PFSK-1 (cell line): ENCODE data around the gene KCNC3.

ENCODE experiments used
- FOXP2 ChIP-seq: optimal IDR thresholded peaks from 2 replicates; pipeline ENCODE3; 2011; ENCODE audit warnings: borderline replicate concordance, control low read depth, inconsistent platforms; ENCODE audit not compliant: insufficient read depth; ENCODE audit errors: extremely low read length, extremely low read depth
- POLR2AphosphoS5 ChIP-seq: IDR thresholded peaks from 2 replicates; pipeline ENCODE4 v1.6.1; 2012; ENCODE audit warnings: low read depth, mild to moderate bottlenecking, control low read depth, low read length, moderate library complexity
- SIN3A ChIP-seq: IDR thresholded peaks from 2 replicates; pipeline ENCODE4 v1.6.1; 2012; ENCODE audit warnings: mild to moderate bottlenecking, low read length, moderate library complexity, borderline replicate concordance; ENCODE audit not compliant: insufficient read depth
- TAF1 ChIP-seq: IDR thresholded peaks from 2 replicates; pipeline ENCODE4 v1.6.1; 2012; ENCODE audit warnings: low read length, control low read depth, borderline replicate concordance; ENCODE audit not compliant: insufficient read depth
- TF ChIP-seq, protein P1 (sequence below), 2 experiments: IDR thresholded peaks; 2 replicates each; pipeline versions ENCODE4 v1.6.1 to v1.8.0; 2011 to 2012; ENCODE audit warnings: low read depth in 2 of 2, low read length in 2 of 2, control low read depth in 1 of 2, inconsistent platforms in 1 of 2, mild to moderate bottlenecking in 1 of 2, moderate library complexity in 1 of 2; ENCODE audit not compliant: insufficient read depth in 1 of 2

KCNC3 gene

DNA sequence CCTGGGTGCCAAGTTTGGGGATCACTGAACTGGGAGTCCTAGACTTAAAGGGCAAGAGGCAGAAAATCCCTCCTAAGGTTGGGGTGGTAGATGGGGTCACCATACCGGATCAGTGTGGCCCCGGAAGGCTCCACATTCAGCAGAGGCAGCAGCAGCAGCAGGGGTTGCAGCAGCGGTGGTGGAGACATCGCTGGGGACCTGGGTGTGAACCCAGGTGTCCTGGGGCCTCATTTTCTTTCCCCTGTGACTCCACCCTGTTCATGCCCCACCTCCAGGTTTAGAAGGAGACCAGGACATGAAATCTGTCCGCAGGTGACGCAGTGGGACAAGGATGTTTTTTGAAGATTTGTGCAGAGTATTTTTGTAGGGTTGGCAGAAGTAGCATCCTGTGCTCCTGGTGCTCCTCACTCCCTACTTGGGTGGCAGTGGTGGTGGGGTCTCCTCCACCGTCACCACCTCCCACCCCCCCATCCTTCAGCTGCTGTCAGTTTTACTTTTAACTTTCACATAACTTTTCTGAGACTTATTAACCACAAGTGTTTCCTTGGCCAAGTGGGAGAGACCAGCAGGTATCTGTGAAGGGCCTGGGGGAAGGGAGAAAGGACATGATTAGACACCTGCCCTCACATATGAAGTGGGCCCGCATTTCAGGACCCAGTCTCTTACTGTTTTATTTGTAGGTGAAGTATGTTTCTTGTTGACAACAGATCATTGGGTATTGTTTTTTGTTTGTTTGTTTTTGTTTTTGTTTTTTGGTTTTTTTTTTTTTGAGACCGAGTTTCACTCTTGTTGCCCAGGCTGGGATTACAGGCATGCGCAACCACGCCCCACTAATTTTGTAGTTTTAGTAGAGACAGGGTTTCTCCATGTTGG lies 36.5 kb upstream of the KCNC3 start, which contains the start of gene NAPSA:
NAPSA (minus strand) TSS at position 206 of the 873 bp plus-strand sequence; CDS start at position 188, 18 bp downstream.
- TF ChIP-seq SIN3A (no peak), POLR2AphosphoS5 (no peak), FOXP2 (no peak), TAF1 (no peak)
- TF ChIP-seq, protein P1, sequence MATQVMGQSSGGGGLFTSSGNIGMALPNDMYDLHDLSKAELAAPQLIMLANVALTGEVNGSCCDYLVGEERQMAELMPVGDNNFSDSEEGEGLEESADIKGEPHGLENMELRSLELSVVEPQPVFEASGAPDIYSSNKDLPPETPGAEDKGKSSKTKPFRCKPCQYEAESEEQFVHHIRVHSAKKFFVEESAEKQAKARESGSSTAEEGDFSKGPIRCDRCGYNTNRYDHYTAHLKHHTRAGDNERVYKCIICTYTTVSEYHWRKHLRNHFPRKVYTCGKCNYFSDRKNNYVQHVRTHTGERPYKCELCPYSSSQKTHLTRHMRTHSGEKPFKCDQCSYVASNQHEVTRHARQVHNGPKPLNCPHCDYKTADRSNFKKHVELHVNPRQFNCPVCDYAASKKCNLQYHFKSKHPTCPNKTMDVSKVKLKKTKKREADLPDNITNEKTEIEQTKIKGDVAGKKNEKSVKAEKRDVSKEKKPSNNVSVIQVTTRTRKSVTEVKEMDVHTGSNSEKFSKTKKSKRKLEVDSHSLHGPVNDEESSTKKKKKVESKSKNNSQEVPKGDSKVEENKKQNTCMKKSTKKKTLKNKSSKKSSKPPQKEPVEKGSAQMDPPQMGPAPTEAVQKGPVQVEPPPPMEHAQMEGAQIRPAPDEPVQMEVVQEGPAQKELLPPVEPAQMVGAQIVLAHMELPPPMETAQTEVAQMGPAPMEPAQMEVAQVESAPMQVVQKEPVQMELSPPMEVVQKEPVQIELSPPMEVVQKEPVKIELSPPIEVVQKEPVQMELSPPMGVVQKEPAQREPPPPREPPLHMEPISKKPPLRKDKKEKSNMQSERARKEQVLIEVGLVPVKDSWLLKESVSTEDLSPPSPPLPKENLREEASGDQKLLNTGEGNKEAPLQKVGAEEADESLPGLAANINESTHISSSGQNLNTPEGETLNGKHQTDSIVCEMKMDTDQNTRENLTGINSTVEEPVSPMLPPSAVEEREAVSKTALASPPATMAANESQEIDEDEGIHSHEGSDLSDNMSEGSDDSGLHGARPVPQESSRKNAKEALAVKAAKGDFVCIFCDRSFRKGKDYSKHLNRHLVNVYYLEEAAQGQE (IDR thresholded peaks at IDR 0.05; ENCODE audit: insufficient read depth in 1 of 2, low read depth in 2 of 2, low read length in 2 of 2) = no peak

DNA sequence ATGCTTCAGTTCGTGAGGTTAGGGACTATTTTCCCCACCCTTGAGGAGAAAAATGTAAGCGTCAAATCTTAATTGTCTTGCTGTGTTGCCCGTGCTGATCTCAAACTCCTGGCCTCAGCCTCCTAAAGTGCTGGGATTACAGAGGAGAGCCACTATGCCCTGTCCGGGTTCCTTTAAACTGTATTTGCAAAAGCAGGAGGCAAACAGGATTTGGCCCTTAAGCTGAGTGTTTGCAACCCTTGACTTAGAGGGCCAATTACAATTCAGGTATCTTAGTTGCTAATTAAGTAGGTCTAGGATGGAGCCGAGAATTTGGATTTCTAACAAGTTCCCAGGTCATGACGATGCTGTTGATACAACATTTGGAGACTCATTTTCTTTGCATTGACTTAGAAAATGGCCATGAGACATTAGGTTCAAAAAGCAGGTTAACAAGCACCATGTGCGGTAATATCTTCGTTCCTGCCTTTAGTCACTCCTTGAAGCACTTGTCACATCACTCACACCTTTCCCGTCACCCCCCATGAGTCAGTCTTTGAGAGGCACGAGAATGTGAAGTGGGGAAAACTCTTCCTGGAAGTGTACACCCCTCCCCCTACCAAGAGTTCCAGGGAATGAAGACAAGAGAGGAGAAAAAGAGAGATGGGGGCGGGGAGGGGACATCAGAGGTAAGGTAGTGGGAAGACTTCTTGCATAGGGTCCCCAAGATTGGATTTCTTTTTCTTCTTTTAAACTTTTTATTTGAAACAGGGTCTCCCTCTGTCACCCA lies 33.7 kb upstream of the KCNC3 start:
- TF ChIP-seq, protein P1 (IDR thresholded peaks at IDR 0.05; ENCODE audit: insufficient read depth in 1 of 2, low read depth in 2 of 2, low read length in 2 of 2) = no peak
- TF ChIP-seq POLR2AphosphoS5 (no peak), TAF1 (no peak), SIN3A (no peak), FOXP2 (no peak)

DNA sequence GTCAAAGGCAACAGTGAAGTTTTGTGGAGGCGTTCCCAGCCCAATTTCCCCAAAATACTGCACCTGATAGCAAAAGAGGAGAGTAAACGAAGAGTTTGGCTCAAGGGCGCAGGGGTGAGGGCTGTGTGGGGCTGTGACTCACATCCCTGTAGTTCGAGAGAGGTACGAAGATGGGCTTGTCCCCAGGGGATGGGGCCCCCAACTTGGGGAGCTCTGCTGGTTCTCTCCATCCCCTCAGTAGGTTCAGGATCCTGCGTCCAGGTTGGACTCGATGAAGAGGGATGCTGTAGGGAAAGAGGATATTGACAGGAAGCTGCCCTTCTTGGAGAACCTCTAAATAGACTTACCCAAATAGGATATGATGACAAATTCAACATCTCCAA lies 32.8 kb upstream of the KCNC3 start:
- TF ChIP-seq SIN3A = no peak
- no peak for TF ChIP-seq POLR2AphosphoS5
- TF ChIP-seq FOXP2 = no peak
- TF ChIP-seq TAF1 = no peak
- TF ChIP-seq, protein P1 (IDR thresholded peaks at IDR 0.05; ENCODE audit: insufficient read depth in 1 of 2, low read depth in 2 of 2, low read length in 2 of 2) = no peak

DNA sequence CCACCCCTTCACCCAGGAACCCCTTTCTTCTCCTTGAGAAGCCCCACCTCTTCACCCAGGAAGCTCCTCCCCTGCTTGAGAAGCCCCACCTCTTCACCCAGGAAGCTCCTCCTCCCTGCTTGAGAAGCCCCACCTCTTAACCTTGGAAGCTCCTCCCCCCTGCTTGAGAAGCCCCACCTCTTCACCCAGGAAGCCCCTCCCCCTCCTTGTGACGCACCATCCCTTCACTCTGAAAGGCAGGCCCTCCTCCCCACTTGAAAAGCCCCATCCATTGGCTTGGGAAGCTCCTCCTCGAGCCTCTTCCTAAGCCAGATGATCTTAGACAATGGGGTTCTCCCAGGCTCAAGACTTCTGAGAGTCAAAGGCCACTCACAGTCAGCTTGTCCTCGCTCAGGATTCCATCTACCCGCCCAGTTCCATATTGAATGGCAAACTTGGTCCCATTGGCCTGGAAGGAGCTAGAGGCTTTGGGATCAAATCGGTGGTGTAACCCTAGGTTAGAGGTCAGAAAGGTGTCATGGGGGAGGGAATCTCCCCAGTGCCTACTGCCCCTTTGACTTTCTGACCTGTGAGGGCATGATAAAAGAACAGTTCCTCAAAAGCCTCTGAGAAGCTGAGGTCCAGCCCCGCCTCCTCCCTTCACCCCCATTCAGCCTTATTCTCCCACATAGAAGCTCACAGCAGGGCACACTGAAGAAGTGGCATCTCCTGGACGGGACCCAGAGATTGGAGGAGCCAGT lies 32.3 kb upstream of the KCNC3 start:
- TF ChIP-seq POLR2AphosphoS5 (no peak), TAF1 (no peak), FOXP2 (no peak), SIN3A (no peak)
- TF ChIP-seq, protein P1 (IDR thresholded peaks at IDR 0.05; ENCODE audit: insufficient read depth in 1 of 2, low read depth in 2 of 2, low read length in 2 of 2) = no peak
